ENCODE results near the gene TIMM10B.

Gene TIMM10B

GRCh38 chr11:6472934-6473333 is 8.4 kb upstream of the TIMM10B start:
- no peak for DNase-seq (ENCODE audit: low read depth in 2 of 2)

- DNase-seq (ENCODE audit: low read depth in 2 of 2), result peak; percentile 46
Observed at GRCh38 chr11:6473451-6474412, 7.6 kb upstream of the TIMM10B start, which contains the start of gene TRIM3. TRIM3 (minus strand) TSS chr11:6473941; CDS start chr11:6465695, 8,246 bp downstream.

- DNase-seq (ENCODE audit: low read depth in 2 of 2), result no peak
Observed at GRCh38 chr11:6474413-6474792, 6.9 kb upstream of the TIMM10B start.

GRCh38 chr11:6474806-6475500 is 6.3 kb upstream of the TIMM10B start:
- no peak for DNase-seq (ENCODE audit: low read depth in 2 of 2)

- DNase-seq (ENCODE audit: low read depth in 2 of 2), result no peak
Observed at GRCh38 chr11:6475936-6476335, 5.4 kb upstream of the TIMM10B start.

- DNase-seq (ENCODE audit: low read depth in 2 of 2), result no peak
Observed at GRCh38 chr11:6476571-6476970, 4.7 kb upstream of the TIMM10B start.

- DNase-seq (ENCODE audit: low read depth in 2 of 2), result no peak
Observed at GRCh38 chr11:6480299-6480914, 894 bp upstream of the TIMM10B start.

GRCh38 chr11:6481924-6482275 is 599 bp downstream of the TIMM10B start:
- DNase-seq (ENCODE audit: low read depth in 2 of 2), result no peak

- no peak for DNase-seq (ENCODE audit: low read depth in 2 of 2)
Observed at GRCh38 chr11:6482441-6482840, 1.1 kb downstream of the TIMM10B start.

GRCh38 chr11:6483015-6483414 is 1.7 kb downstream of the TIMM10B start:
- DNase-seq (ENCODE audit: low read depth in 2 of 2), result no peak

GRCh38 chr11:6485661-6486060 is 4.4 kb downstream of the TIMM10B start:
- DNase-seq (ENCODE audit: low read depth in 2 of 2), result no peak

GRCh38 chr11:6486256-6486655 is 5.0 kb downstream of the TIMM10B start:
- DNase-seq (ENCODE audit: low read depth in 2 of 2), result no peak

- no peak for DNase-seq (ENCODE audit: low read depth in 2 of 2)
Observed at GRCh38 chr11:6486938-6487337, 5.6 kb downstream of the TIMM10B start.

GRCh38 chr11:6488342-6488741 is 7.0 kb downstream of the TIMM10B start:
- DNase-seq (ENCODE audit: low read depth in 2 of 2), result no peak

GRCh38 chr11:6488821-6489220 is 7.5 kb downstream of the TIMM10B start:
- no peak for DNase-seq (ENCODE audit: low read depth in 2 of 2)

- DNase-seq (ENCODE audit: low read depth in 2 of 2), result no peak
Observed at GRCh38 chr11:6489306-6489705, 8.0 kb downstream of the TIMM10B start.

- no peak for DNase-seq (ENCODE audit: low read depth in 2 of 2)
Observed at GRCh38 chr11:6497069-6497839, 16.0 kb downstream of the TIMM10B start, which contains the start of gene DNHD1. DNHD1 (plus strand) TSS chr11:6497280; CDS start chr11:6498216, 936 bp downstream.

GRCh38 chr11:6498121-6498520 is 16.8 kb downstream of the TIMM10B start:
- no peak for DNase-seq (ENCODE audit: low read depth in 2 of 2)

- DNase-seq (ENCODE audit: low read depth in 2 of 2), result no peak
Observed at GRCh38 chr11:6498544-6498943, 17.2 kb downstream of the TIMM10B start.

GRCh38 chr11:6502382-6502781 is 21.1 kb downstream of the TIMM10B start:
- DNase-seq (ENCODE audit: low read depth in 2 of 2), result no peak

GRCh38 chr11:6504166-6504565 is 22.9 kb downstream of the TIMM10B start:
- DNase-seq (ENCODE audit: low read depth in 2 of 2), result no peak

Data from stimulated activated CD4-positive, alpha-beta T cell treated with anti-CD3 and anti-CD28 coated beads, Interleukin-1b, Interleukin-23, amount 100 ng/mL, for 1 hour (primary cell).